Immature natural killer cell (primary cell): Measurements from ENCODE around the gene ITIH4. TPM values are rescaled to one million over a fixed set of nuclear protein-coding genes. Genes with fewer than 3 reads are reported as not detected.

Source experiments
- DNase-seq, 3 donors: peaks; one replicate each; pipeline ENCODE4 v3.0.0; 2022; ENCODE audit warnings: mixed read lengths in 1 of 3
- H3K27ac Mint-ChIP-seq, 6 donors: one replicate each; pipeline ENCODE4 v1.8.0; 2020; ENCODE audit warnings: mixed read lengths in 6 of 6, mild to moderate bottlenecking in 5 of 6, inconsistent platforms in 4 of 6, moderate library complexity in 3 of 6
- H3K27me3 Mint-ChIP-seq, 3 donors: one replicate each; pipeline ENCODE4 v1.8.0; 2020 to 2021; ENCODE audit warnings: low read depth in 3 of 3, mild to moderate bottlenecking in 3 of 3, mixed read lengths in 3 of 3, moderate library complexity in 3 of 3, inconsistent platforms in 1 of 3
- H3K36me3 Mint-ChIP-seq, 3 donors: one replicate each; pipeline ENCODE4 v1.8.0; 2020; ENCODE audit warnings: mixed read lengths in 3 of 3, inconsistent platforms in 2 of 3, mild to moderate bottlenecking in 2 of 3
- H3K4me1 Mint-ChIP-seq, 2 donors: one replicate each; pipeline ENCODE4 v1.8.0; 2020; ENCODE audit warnings: inconsistent platforms in 2 of 2, mild to moderate bottlenecking in 2 of 2, mixed read lengths in 2 of 2, moderate library complexity in 1 of 2
- H3K4me3 Mint-ChIP-seq, 5 donors: one replicate each; pipeline ENCODE4 v1.8.0; 2020; ENCODE audit warnings: mild to moderate bottlenecking in 5 of 5, mixed read lengths in 5 of 5, inconsistent platforms in 3 of 5, moderate library complexity in 3 of 5
- H3K9me3 Mint-ChIP-seq, 6 donors: one replicate each; pipeline ENCODE4 v1.8.0; 2020; ENCODE audit warnings: mild to moderate bottlenecking in 6 of 6, mixed read lengths in 6 of 6, inconsistent platforms in 4 of 6, moderate library complexity in 3 of 6
- polyA plus RNA-seq, 3 donors: library from polyadenylated mRNA; unstranded; fragments of 300-500 nt; fragmentation: Illumina TruSeq; gene quantifications; one replicate each; pipeline ENCODE4 v1.2.3, GENCODE V29; 2021

The ITIH4 gene
- polyA plus RNA-seq, 3 donors from 2014 or later, result 0.71 TPM; not detected in 2

GRCh38 chr3:52835766-52836470, 5.4 kb upstream of the ITIH4 start:
- Mint-ChIP-seq H3K27ac (peak overlapping the region in 5 of 6 donors; percentile 41 to 85 (median 46)), H3K36me3 (peaks cover 0 to 10% (median 3%) of the 10 kb centered on the region in 3 donors), H3K4me1 (peaks cover 48 to 55% of the 10 kb centered on the region in 2 donors), H3K9me3 (no peaks in the 10 kb centered on the region), H3K27me3 (peaks cover 0 to 5% (median 4%) of the 10 kb centered on the region in 3 donors), H3K4me3 (peak overlapping the region in 2 of 5 donors; percentile 44 to 78)
- DNase-seq, result no peak

GRCh38 chr3:52834871-52835501, 4.5 kb upstream of the ITIH4 start, which contains the start of gene MUSTN1:
MUSTN1 (minus strand) TSS chr3:52835019; CDS start chr3:52834948, 71 bp downstream.
- Mint-ChIP-seq H3K27ac (peak within 1 kb of the TSS in 1 of 6 donors; percentile 23), H3K36me3 (peaks cover 0 to 5% (median under 1%) of the 10 kb centered on the region in 3 donors), H3K4me3 (no peak within 1 kb of the TSS), H3K4me1 (peaks cover 38 to 46% of the 10 kb centered on the region in 2 donors), H3K9me3 (no peaks in the 10 kb centered on the region), H3K27me3 (peaks cover 0 to 7% (median 4%) of the 10 kb centered on the region in 3 donors)
- DNase-seq, result no peak

GRCh38 chr3:52833202-52833601, 2.7 kb upstream of the ITIH4 start:
- H3K27me3 Mint-ChIP-seq, result peaks cover 0 to 4% (median 4%) of the 10 kb centered on the region in 3 donors
- H3K4me3 Mint-ChIP-seq, result no peak overlapping the region
- DNase-seq, result no peak
- H3K4me1 Mint-ChIP-seq, result peaks cover 21 to 28% of the 10 kb centered on the region in 2 donors
- H3K9me3 Mint-ChIP-seq, result no peaks in the 10 kb centered on the region
- H3K27ac Mint-ChIP-seq, result no peak overlapping the region
- peaks cover 0 to 4% (median 0%) of the 10 kb centered on the region in 3 donors for H3K36me3 Mint-ChIP-seq

- Mint-ChIP-seq H3K4me1 (peaks cover 6 to 13% of the 10 kb centered on the region in 2 donors), H3K27me3 (peaks cover 0 to 4% (median 4%) of the 10 kb centered on the region in 3 donors), H3K4me3 (no peak overlapping the region), H3K27ac (no peak overlapping the region), H3K36me3 (no peaks in the 10 kb centered on the region), H3K9me3 (no peaks in the 10 kb centered on the region)
- DNase-seq, result no peak
Observed at GRCh38 chr3:52831500-52832301, 1.2 kb upstream of the ITIH4 start.

- Mint-ChIP-seq H3K4me3 (no peak overlapping the region), H3K27ac (no peak overlapping the region), H3K4me1 (peaks cover 0 to 3% of the 10 kb centered on the region in 2 donors), H3K9me3 (no peaks in the 10 kb centered on the region), H3K27me3 (peaks cover 0 to 4% (median 2%) of the 10 kb centered on the region in 3 donors), H3K36me3 (peaks cover 0 to 2% (median 0%) of the 10 kb centered on the region in 3 donors)
- no peak for DNase-seq
Observed at GRCh38 chr3:52829906-52830463, 487 bp downstream of the ITIH4 start.

GRCh38 chr3:52829482-52829881, 990 bp downstream of the ITIH4 start:
- DNase-seq, result no peak
- H3K4me3 Mint-ChIP-seq, result no peak overlapping the region
- H3K27ac Mint-ChIP-seq, result no peak overlapping the region
- H3K4me1 Mint-ChIP-seq, result peaks cover 0 to 3% of the 10 kb centered on the region in 2 donors
- peaks cover 0 to 4% (median 2%) of the 10 kb centered on the region in 3 donors for H3K27me3 Mint-ChIP-seq
- H3K36me3 Mint-ChIP-seq, result peaks cover 0 to 4% (median 0%) of the 10 kb centered on the region in 3 donors
- H3K9me3 Mint-ChIP-seq, result no peaks in the 10 kb centered on the region

GRCh38 chr3:52827866-52828376, 2.6 kb downstream of the ITIH4 start:
- peaks cover 0 to 2% of the 10 kb centered on the region in 2 donors for H3K4me1 Mint-ChIP-seq
- H3K9me3 Mint-ChIP-seq, result no peaks in the 10 kb centered on the region
- H3K27ac Mint-ChIP-seq, result no peak overlapping the region
- no peak overlapping the region for H3K4me3 Mint-ChIP-seq
- peaks cover 0 to 4% (median 0%) of the 10 kb centered on the region in 3 donors for H3K36me3 Mint-ChIP-seq
- DNase-seq, result no peak
- peaks cover 0 to 2% (median 2%) of the 10 kb centered on the region in 3 donors for H3K27me3 Mint-ChIP-seq

GRCh38 chr3:52827441-52827840, 3.0 kb downstream of the ITIH4 start:
- H3K27ac Mint-ChIP-seq, result peak overlapping the region in 1 of 6 donors; percentile 40

GRCh38 chr3:52824037-52824436, 6.4 kb downstream of the ITIH4 start:
- Mint-ChIP-seq H3K27me3 (peaks cover 0 to 2% (median 0%) of the 10 kb centered on the region in 3 donors), H3K36me3 (peaks cover 0 to 4% (median 0%) of the 10 kb centered on the region in 3 donors), H3K9me3 (no peaks in the 10 kb centered on the region), H3K27ac (no peak overlapping the region), H3K4me1 (no peaks in the 10 kb centered on the region), H3K4me3 (no peak overlapping the region)
- no peak for DNase-seq

More at GRCh38 chr3:52827441-52827840, 3.0 kb downstream of the ITIH4 start:
- Mint-ChIP-seq H3K4me3 (no peak overlapping the region), H3K4me1 (peaks cover 0 to 2% of the 10 kb centered on the region in 2 donors), H3K36me3 (peaks cover 0 to 4% (median 0%) of the 10 kb centered on the region in 3 donors), H3K27me3 (peaks cover 0 to 2% (median 2%) of the 10 kb centered on the region in 3 donors), H3K9me3 (no peaks in the 10 kb centered on the region)
- DNase-seq, result no peak

- Mint-ChIP-seq H3K4me1 (no peaks in the 10 kb centered on the region), H3K4me3 (no peak overlapping the region), H3K27ac (no peak overlapping the region), H3K27me3 (peaks cover 0 to 2% (median 2%) of the 10 kb centered on the region in 3 donors), H3K9me3 (no peaks in the 10 kb centered on the region), H3K36me3 (peaks cover 0 to 4% (median 0%) of the 10 kb centered on the region in 3 donors)
- DNase-seq, result no peak
Observed at GRCh38 chr3:52822363-52822762, 8.1 kb downstream of the ITIH4 start.

- Mint-ChIP-seq H3K9me3 (no peaks in the 10 kb centered on the region), H3K27me3 (peaks cover 0 to 2% (median 2%) of the 10 kb centered on the region in 3 donors), H3K4me1 (no peaks in the 10 kb centered on the region), H3K36me3 (peaks cover 0 to 4% (median 0%) of the 10 kb centered on the region in 3 donors), H3K4me3 (no peak overlapping the region), H3K27ac (no peak overlapping the region)
- no peak for DNase-seq
Observed at GRCh38 chr3:52820736-52821135, 9.7 kb downstream of the ITIH4 start.

GRCh38 chr3:52819936-52820335, 10.5 kb downstream of the ITIH4 start:
- no peak for DNase-seq
- Mint-ChIP-seq H3K27me3 (peaks cover 0 to 2% (median 2%) of the 10 kb centered on the region in 3 donors), H3K4me3 (no peak overlapping the region), H3K9me3 (no peaks in the 10 kb centered on the region), H3K4me1 (no peaks in the 10 kb centered on the region), H3K36me3 (peaks cover 0 to 1% (median 0%) of the 10 kb centered on the region in 3 donors), H3K27ac (no peak overlapping the region)

- no peaks in the 10 kb centered on the region for H3K36me3 Mint-ChIP-seq
- no peak overlapping the region for H3K27ac Mint-ChIP-seq
- DNase-seq, result no peak
- peaks cover 0 to 3% (median 2%) of the 10 kb centered on the region in 3 donors for H3K27me3 Mint-ChIP-seq
- H3K4me1 Mint-ChIP-seq, result no peaks in the 10 kb centered on the region
- H3K9me3 Mint-ChIP-seq, result no peaks in the 10 kb centered on the region
- no peak overlapping the region for H3K4me3 Mint-ChIP-seq
Observed at GRCh38 chr3:52817860-52818259, 12.6 kb downstream of the ITIH4 start.
